Measurements from ENCODE around the gene SZT2. TPM values are rescaled to one million over a fixed set of nuclear protein-coding genes. Genes with fewer than 3 reads are reported as not detected.
A peak's percentile ranks its signal among the peaks of the same experiment; 100 is the strongest.

The SZT2 gene
- total and polyA plus RNA-seq, 2 of the 13 experiments (the other 11 are each of a cell fraction or from before 2014, with no cell fraction given), result 8.0 to 8.8 TPM

- peak; percentile 6; the same call in 2 of the 3 replicates for ATAC-seq
- 23% methylated on average over 11 of the region's 11 CpGs for WGBS (ENCODE audit: low lambda C conversion rate)
- TF ChIP-seq, protein P1, sequence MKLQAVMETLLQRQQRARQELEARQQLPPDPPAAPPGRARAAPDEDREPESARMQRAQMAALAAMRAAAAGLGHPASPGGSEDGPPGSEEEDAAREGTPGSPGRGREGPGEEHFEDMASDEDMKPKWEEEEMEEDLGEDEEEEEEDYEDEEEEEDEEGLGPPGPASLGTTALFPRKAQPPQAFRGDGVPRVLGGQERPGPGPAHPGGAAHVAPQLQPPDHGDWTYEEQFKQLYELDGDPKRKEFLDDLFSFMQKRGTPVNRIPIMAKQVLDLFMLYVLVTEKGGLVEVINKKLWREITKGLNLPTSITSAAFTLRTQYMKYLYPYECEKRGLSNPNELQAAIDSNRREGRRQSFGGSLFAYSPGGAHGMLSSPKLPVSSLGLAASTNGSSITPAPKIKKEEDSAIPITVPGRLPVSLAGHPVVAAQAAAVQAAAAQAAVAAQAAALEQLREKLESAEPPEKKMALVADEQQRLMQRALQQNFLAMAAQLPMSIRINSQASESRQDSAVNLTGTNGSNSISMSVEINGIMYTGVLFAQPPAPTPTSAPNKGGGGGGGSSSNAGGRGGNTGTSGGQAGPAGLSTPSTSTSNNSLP (IDR thresholded peaks at IDR 0.05; ENCODE audit: low read depth, low read length), result 0 out of 2 replicates have a peak, but pooled peaks have one; percentile 10
- 0 out of 2 replicates have a peak, but pooled peaks have one; percentile 50 for TF ChIP-seq GZF1 (CRISPR knock-in tag; IDR thresholded peaks at IDR 0.05)
- TF ChIP-seq BORCS8-MEF2B (CRISPR knock-in tag; IDR thresholded peaks at IDR 0.05), result 0 out of 2 replicates have a peak, but pooled peaks have one; percentile 17
- no peak for TF ChIP-seq ZNF569 (CRISPR knock-in tag; IDR thresholded peaks at IDR 0.05; ENCODE audit: borderline replicate concordance)
- TF ChIP-seq TCF7 (IDR thresholded peaks at IDR 0.05; ENCODE audit: low read depth), result no peak
- no peak for TF ChIP-seq CAMTA2 (CRISPR knock-in tag; IDR thresholded peaks at IDR 0.05; ENCODE audit: borderline replicate concordance)
- TF ChIP-seq, protein P2, sequence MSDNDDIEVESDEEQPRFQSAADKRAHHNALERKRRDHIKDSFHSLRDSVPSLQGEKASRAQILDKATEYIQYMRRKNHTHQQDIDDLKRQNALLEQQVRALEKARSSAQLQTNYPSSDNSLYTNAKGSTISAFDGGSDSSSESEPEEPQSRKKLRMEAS (IDR thresholded peaks at IDR 0.05), result peak; percentile 9; the same call in 1 of the 2 replicates
- TF ChIP-seq ELF3 (CRISPR knock-in tag; IDR thresholded peaks at IDR 0.05), result 0 out of 2 replicates have a peak, but pooled peaks have one; percentile 3
- TF ChIP-seq ZNF274 (CRISPR knock-in tag; IDR thresholded peaks at IDR 0.05), result peak; percentile 3; the same call in 1 of the 2 replicates
- peak; percentile 7; the same call in 1 of the 2 replicates for TF ChIP-seq KMT2B (CRISPR knock-in tag; IDR thresholded peaks at IDR 0.05)
- TF ChIP-seq KMT2A (CRISPR knock-in tag; IDR thresholded peaks at IDR 0.05), result 0 out of 2 replicates have a peak, but pooled peaks have one; percentile 36
- TF ChIP-seq REXO4 (CRISPR knock-in tag; IDR thresholded peaks at IDR 0.05; ENCODE audit: borderline replicate concordance), result no peak
- TF ChIP-seq FOSL1 (CRISPR knock-in tag; IDR thresholded peaks at IDR 0.05; ENCODE audit: borderline replicate concordance), result no peak
- TF ChIP-seq THAP8 (CRISPR knock-in tag; IDR thresholded peaks at IDR 0.05; ENCODE audit: borderline replicate concordance), result no peak
- TF ChIP-seq ZC3H13 (CRISPR knock-in tag; IDR thresholded peaks at IDR 0.05), result no peak
- no peak for TF ChIP-seq TAF1 (CRISPR knock-in tag; IDR thresholded peaks at IDR 0.05)
- 0 out of 2 replicates have a peak, but pooled peaks have one; percentile 2 for TF ChIP-seq MED1 (CRISPR knock-in tag; IDR thresholded peaks at IDR 0.05)
- no peak for TF ChIP-seq ZNF256 (CRISPR knock-in tag; conservative IDR thresholded peaks at IDR 0.05)
- no peak for TF ChIP-seq CTCF (CRISPR knock-in tag; IDR thresholded peaks at IDR 0.05)
- peak; percentile 59; the same call in 1 of the 2 replicates for TF ChIP-seq ZNF292 (CRISPR knock-in tag; IDR thresholded peaks at IDR 0.05; ENCODE audit: borderline replicate concordance, low read depth)
Measured at GRCh38 chr1:43349594-43350306, 39.9 kb upstream of the SZT2 start.

More at GRCh38 chr1:43349594-43350306, 39.9 kb upstream of the SZT2 start:
- Histone ChIP-seq H3K27ac (ENCODE audit: extremely low read length, insufficient read depth, low read length) (peak overlapping the region; percentile 98), H3K36me3 (replicated peaks in 1 of 2; ENCODE audit: control insufficient read depth in 1 of 2, insufficient read depth in 2 of 2, low read length in 2 of 2) (no peaks in the 10 kb centered on the region), H3K27me3 (ENCODE audit: control insufficient read depth in 1 of 2, insufficient read depth in 2 of 2, low read length in 2 of 2) (no peaks in the 10 kb centered on the region; a peak in 1 of 5 replicates), H3K4me2 (ENCODE audit: low read depth, low read length) (peak overlapping the region; percentile 97), H4K20me1 (ENCODE audit: insufficient read depth, low read length) (no peaks in the 10 kb centered on the region), H3K4me3 (replicated peaks in 1 of 3; ENCODE audit: insufficient read depth in 1 of 3, low read depth in 2 of 3, low read length in 3 of 3) (peak overlapping the region; percentile 72 to 88 (median 86)), H3K79me2 (ENCODE audit: insufficient read depth, low read length) (no peaks in the 10 kb centered on the region), H3K9ac (ENCODE audit: insufficient read depth, low read depth, low read length) (peak overlapping the region; percentile 97), H3K4me1 (ENCODE audit: insufficient read depth, low read length) (peaks cover 59% of the 10 kb centered on the region), H3K9me3 (ENCODE audit: low read length) (no peaks in the 10 kb centered on the region), H2AFZ (ENCODE audit: low read length) (peak overlapping the region; percentile 57)
- intact Hi-C loops (cut with micrococcal nuclease; ENCODE audit: unreplicated experiment) (loop anchor here (5.0 kb wide), 1 partner anchor 112 kb away; no protein-coding TSS in a partner anchor), in situ Hi-C loops (cut with HindIII; ENCODE audit: extremely low pct_ligation_motif_present, low pct_unique_long_range_greater_than_20kb) (no loop called here)
- TSS peak; percentile 88 for BruUV-seq (replicated peaks)
- peak; percentile 58 for FAIRE-seq
- DNase-seq (ENCODE audit: low spot score), result no peak
- CTCF ChIA-PET (ENCODE audit: low intra/inter-chr PET ratio, low total read pairs), result no interaction called here
- POLR2A ChIA-PET, result interaction anchor here (1.9 to 4.1 kb wide), 3 partner anchors 8 to 143 kb away, joined by 4 to 32 read pairs (median 29); partner anchors contain the start of genes CDC20 and ELOVL1
